HG02798 (cell line): ENCODE data around the gene RNF130.
"Not testable (repeated sequence)": the region's sequence is repeated elsewhere in the genome, so short reads cannot be mapped to it uniquely, and the experiment has no call there.

ENCODE experiments used
- ATAC-seq: cut with Tn5 transposase; IDR thresholded peaks from one replicate; pipeline ENCODE4 v1.9.1; 2021; ENCODE audit warnings: mild to moderate bottlenecking; ENCODE audit not compliant: unreplicated experiment, poor library complexity

Gene RNF130

GRCh38 chr5:180104168-180104530 is 32.6 kb upstream of the RNF130 start:
- ATAC-seq = no peak

GRCh38 chr5:180103487-180104167 is 32.1 kb upstream of the RNF130 start:
- ATAC-seq = no peak

- ATAC-seq = no peak
Measured at GRCh38 chr5:180102636-180103035, 31.1 kb upstream of the RNF130 start.

GRCh38 chr5:180101451-180102105 is 30.0 kb upstream of the RNF130 start:
- no peak for ATAC-seq

- no peak for ATAC-seq
Measured at GRCh38 chr5:180100621-180101450, 29.3 kb upstream of the RNF130 start.

GRCh38 chr5:180099733-180100611 is 28.4 kb upstream of the RNF130 start:
- no peak for ATAC-seq

GRCh38 chr5:180098991-180099732 is 27.6 kb upstream of the RNF130 start:
- no peak for ATAC-seq

GRCh38 chr5:180098526-180098925 is 27.0 kb upstream of the RNF130 start:
- ATAC-seq = no peak

- no peak for ATAC-seq
Measured at GRCh38 chr5:180097926-180098325, 26.4 kb upstream of the RNF130 start.

GRCh38 chr5:180097163-180097894 is 25.8 kb upstream of the RNF130 start:
- ATAC-seq = no peak

GRCh38 chr5:180096616-180097015 is 25.1 kb upstream of the RNF130 start:
- ATAC-seq = no peak

- ATAC-seq = no peak
Measured at GRCh38 chr5:180095545-180095944, 24.0 kb upstream of the RNF130 start.

- ATAC-seq = no peak
Measured at GRCh38 chr5:180093651-180094382, 22.3 kb upstream of the RNF130 start.

- no peak for ATAC-seq
Measured at GRCh38 chr5:180093241-180093640, 21.7 kb upstream of the RNF130 start.

GRCh38 chr5:180090769-180091546 is 19.4 kb upstream of the RNF130 start:
- no peak for ATAC-seq

- ATAC-seq = no peak
Measured at GRCh38 chr5:180090098-180090768, 18.7 kb upstream of the RNF130 start.

- ATAC-seq = not testable (repeated sequence)
Measured at GRCh38 chr5:180089628-180090027, 18.1 kb upstream of the RNF130 start.
